WERI-Rb-1 (cell line): ENCODE measurements around the gene PPP2R3A.
"Not testable (repeated sequence)": the region's sequence is repeated elsewhere in the genome, so short reads cannot be mapped to it uniquely, and the experiment has no call there.

Experiments
- DNase-seq: peaks from one replicate; pipeline ENCODE4 v3.0.0-alpha.2; 2020
- H3K27ac ChIP-seq: fragments of 250-450 bp; sonication (Bioruptor Pico); 2 replicates; pipeline ENCODE4 v1.5.1; 2020; ENCODE audit warnings: mild to moderate bottlenecking, moderate library complexity
- H3K27me3 ChIP-seq: fragments of 250-450 bp; sonication (Bioruptor Pico); 2 replicates; pipeline ENCODE4 v1.5.1; 2021; ENCODE audit warnings: mild to moderate bottlenecking, low read depth, moderate library complexity; ENCODE audit not compliant: insufficient read depth, severe bottlenecking
- H3K36me3 ChIP-seq: fragments of 250-450 bp; sonication (Bioruptor Pico); 2 replicates; pipeline ENCODE4 v1.5.1; 2020; ENCODE audit warnings: mild to moderate bottlenecking, moderate library complexity
- H3K4me3 ChIP-seq: 2 replicates; pipeline ENCODE4 v1.5.1; 2011; ENCODE audit warnings: low read depth, mild to moderate bottlenecking, control low read depth, low read length
- H3K9me3 ChIP-seq: fragments of 250-450 bp; sonication (Bioruptor Pico); 2 replicates; pipeline ENCODE4 v1.5.1; 2021; ENCODE audit warnings: mild to moderate bottlenecking, moderate library complexity; ENCODE audit not compliant: severe bottlenecking
- TF ChIP-seq, protein P1 (sequence below): IDR thresholded peaks from 2 replicates; pipeline ENCODE4 v1.5.1; 2011; ENCODE audit warnings: low read depth, mild to moderate bottlenecking, control low read depth, inconsistent platforms, low read length

PPP2R3A gene

DNA sequence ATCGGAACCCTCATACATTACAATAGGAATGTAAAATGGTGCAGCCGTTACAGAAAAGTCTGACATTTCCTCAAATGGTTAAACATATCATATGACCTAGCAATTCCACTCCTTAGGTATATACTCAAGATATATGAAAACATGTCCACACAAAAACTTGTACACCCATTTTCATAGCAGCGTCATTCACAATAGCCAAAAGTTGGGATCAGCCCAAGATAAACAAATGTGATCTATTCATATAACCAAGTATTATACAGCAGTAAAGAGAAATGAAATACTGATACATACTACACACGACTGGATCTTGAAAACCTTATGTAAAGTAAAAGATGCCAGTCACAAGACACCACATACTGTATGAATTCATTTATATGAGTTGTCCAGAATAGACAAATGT is 128.2 kb downstream of the PPP2R3A start:
- Histone ChIP-seq H3K27me3 (no peaks in the 10 kb centered on the region), H3K9me3 (no peaks in the 10 kb centered on the region), H3K27ac (no peak overlapping the region), H3K4me3 (no peak overlapping the region), H3K36me3 (no peaks in the 10 kb centered on the region; the same call in 1 of the 2 replicates)
- no peak for DNase-seq
- TF ChIP-seq, protein P1, sequence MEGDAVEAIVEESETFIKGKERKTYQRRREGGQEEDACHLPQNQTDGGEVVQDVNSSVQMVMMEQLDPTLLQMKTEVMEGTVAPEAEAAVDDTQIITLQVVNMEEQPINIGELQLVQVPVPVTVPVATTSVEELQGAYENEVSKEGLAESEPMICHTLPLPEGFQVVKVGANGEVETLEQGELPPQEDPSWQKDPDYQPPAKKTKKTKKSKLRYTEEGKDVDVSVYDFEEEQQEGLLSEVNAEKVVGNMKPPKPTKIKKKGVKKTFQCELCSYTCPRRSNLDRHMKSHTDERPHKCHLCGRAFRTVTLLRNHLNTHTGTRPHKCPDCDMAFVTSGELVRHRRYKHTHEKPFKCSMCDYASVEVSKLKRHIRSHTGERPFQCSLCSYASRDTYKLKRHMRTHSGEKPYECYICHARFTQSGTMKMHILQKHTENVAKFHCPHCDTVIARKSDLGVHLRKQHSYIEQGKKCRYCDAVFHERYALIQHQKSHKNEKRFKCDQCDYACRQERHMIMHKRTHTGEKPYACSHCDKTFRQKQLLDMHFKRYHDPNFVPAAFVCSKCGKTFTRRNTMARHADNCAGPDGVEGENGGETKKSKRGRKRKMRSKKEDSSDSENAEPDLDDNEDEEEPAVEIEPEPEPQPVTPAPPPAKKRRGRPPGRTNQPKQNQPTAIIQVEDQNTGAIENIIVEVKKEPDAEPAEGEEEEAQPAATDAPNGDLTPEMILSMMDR: no peak

DNA sequence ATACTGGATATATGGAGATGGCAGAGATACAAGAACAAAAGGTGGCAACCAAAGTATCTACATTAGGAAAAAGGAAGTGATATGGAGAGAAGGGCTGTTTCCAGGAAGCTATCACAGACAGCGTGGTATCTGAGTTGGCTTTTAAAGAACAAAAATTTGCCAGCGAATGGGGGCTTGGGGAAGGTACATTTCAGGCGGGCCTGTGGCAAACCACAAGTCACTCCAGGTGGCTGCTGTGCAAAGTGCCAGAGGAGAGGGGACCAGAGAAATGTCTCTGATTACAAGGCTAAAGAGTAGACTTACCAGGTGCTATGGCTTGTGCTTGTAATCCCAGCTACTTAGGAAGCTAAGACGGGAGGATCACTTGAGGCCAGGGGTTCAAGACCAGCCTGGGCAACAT is 139.5 kb downstream of the PPP2R3A start:
- Histone ChIP-seq H3K36me3 (no peaks in the 10 kb centered on the region), H3K27me3 (no peaks in the 10 kb centered on the region), H3K9me3 (no peaks in the 10 kb centered on the region), H3K27ac (no peak overlapping the region), H3K4me3 (no peak overlapping the region)
- no peak for DNase-seq
- TF ChIP-seq, protein P1: no peak

DNA sequence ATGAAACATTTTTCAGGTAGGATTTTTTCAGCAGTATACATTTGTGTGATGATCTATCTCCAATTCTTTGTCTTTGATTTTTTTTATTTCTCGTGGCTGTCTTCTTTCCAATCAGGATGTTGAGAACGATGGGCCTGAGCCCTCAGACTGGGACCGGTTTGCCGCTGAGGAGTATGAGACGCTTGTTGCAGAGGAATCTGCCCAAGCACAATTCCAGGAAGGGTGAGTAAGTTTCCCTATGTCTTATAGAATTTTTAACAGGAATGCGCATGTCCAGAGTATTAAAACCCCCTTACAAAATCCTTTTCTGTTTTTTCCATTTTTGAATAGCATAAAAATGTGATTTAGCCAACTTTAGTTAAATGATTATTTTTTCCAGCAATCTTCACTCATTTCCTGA is 140.6 kb downstream of the PPP2R3A start:
- Histone ChIP-seq H3K27me3 (no peaks in the 10 kb centered on the region), H3K36me3 (no peaks in the 10 kb centered on the region), H3K27ac (no peak overlapping the region), H3K9me3 (no peaks in the 10 kb centered on the region), H3K4me3 (no peak overlapping the region)
- TF ChIP-seq, protein P1: no peak
- DNase-seq: no peak

DNA sequence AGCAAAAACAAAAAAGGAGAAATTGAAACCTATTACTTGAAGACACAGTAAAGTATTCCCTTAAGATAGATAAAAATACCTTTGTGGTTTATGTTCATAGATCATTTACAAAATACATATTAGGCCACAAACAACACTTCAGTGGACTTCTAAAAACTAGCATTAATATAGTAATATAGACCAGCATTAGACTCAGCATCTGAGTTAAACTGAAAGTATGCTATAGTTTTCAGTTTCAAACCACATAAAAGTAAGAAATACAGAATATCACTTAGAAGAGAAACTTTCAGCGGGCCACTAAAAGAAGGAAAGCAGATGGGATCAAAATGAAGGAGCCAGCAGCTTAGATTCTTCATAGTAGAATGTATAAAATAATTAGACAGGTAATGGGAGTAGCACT is 144.0 kb downstream of the PPP2R3A start:
- H3K27ac ChIP-seq: no peak overlapping the region
- H3K4me3 ChIP-seq: no peak overlapping the region
- H3K9me3 ChIP-seq: no peaks in the 10 kb centered on the region
- no peak for DNase-seq
- H3K27me3 ChIP-seq: no peaks in the 10 kb centered on the region
- H3K36me3 ChIP-seq: no peaks in the 10 kb centered on the region
- TF ChIP-seq, protein P1: no peak

DNA sequence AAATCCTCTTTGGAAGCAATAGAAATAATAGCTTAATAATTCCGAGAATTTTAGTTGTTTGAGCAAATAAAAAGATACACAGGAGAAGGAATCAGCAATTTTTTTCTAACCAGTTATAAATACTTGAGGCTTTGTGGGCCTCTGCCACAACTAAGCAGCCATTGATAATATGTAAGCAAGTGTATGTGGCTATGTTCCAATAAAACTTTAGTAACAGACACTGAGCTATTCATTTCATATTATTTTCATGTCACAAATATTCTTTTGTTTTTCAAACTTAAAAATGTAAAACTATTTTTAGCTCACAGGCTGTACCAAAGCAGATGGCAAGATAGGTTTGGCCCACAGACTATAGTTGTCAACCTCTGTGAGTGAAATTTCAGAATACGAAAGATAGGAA is 145.0 kb downstream of the PPP2R3A start:
- Histone ChIP-seq H3K4me3 (no peak overlapping the region), H3K27me3 (no peaks in the 10 kb centered on the region), H3K27ac (no peak overlapping the region), H3K36me3 (no peaks in the 10 kb centered on the region), H3K9me3 (no peaks in the 10 kb centered on the region)
- no peak for DNase-seq
- TF ChIP-seq, protein P1: no peak

DNA sequence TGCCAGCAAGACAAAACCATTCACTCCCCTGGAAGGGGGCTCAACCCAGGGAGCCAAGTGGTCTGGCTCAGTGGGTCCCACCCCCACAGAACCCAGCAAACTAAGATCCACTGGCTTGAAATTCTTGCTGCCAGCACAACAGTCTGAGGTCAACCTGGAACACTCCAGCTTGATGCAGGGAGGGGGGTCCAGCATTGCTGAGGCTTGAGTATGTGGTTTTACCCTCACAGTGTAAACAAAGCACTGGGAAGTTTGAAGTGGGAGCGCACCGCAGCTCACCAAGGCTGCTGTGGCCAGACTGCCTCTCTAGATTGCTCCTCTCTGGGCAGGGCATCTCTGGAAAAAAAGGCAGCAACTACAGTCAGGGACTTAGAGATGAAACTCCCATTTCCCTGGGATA is 148.9 kb downstream of the PPP2R3A start:
- no peak for DNase-seq

DNA sequence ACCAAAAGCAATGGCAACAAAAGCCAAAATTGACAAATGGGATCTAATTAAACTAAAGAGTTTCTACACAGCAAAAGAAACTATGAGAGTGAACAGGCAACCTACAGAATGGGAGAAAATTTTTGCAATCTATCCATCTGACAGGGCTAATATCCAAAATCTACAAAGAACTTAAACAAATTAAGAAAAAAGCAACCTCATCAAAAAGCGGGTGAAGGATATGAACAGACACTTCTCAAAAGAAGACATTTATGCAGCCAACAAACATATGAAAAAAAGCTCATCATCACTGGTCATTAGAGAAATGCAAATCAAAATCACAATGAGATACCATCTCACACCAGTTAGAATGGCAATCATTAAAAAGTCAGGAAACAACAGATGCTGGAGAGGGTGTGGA is 153.8 kb downstream of the PPP2R3A start:
- H3K27ac ChIP-seq, H3K9me3 ChIP-seq, DNase-seq, H3K27me3 ChIP-seq, H3K4me3 ChIP-seq, H3K36me3 ChIP-seq: not testable (repeated sequence)

More for the DNA sequence above, 148.9 kb downstream of the PPP2R3A start:
- no peak overlapping the region for H3K27ac ChIP-seq
- H3K9me3 ChIP-seq: no peaks in the 10 kb centered on the region
- TF ChIP-seq, protein P1: no peak
- H3K4me3 ChIP-seq: no peak overlapping the region
- no peaks in the 10 kb centered on the region for H3K36me3 ChIP-seq
- no peaks in the 10 kb centered on the region for H3K27me3 ChIP-seq

DNA sequence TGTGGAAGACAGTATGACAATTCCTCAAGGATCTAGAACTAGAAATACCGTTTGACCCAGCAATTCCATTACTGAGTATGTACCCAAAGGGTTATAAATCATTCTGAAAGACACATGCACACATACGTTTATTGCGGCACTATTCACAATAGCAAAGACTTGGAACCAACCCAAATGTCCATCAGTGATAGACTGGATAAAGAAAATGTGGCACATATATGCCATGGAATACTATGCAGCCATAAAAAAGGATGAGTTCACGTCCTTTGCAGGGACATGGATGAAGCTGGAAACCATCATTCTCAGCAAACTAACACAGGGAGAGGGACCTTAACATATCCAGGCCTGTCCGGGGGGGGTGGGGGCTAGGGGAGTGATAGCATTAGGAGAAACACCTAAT is 154.3 kb downstream of the PPP2R3A start:
- not testable (repeated sequence) for H3K9me3 ChIP-seq, H3K4me3 ChIP-seq, H3K27ac ChIP-seq, H3K27me3 ChIP-seq, H3K36me3 ChIP-seq, DNase-seq
